ENCODE data around the gene PAPOLG. TPM values are rescaled to one million over a fixed set of nuclear protein-coding genes. Genes with fewer than 3 reads are reported as not detected.

The PAPOLG gene
- total RNA-seq (10 to 100 TPM; 14.1 to 18.4 (median 16.7) TPM), polyA plus RNA-seq (10 to 100 TPM in 1 of 2 donors, 1 to 10 TPM in 1; 8.0 to 15.5 TPM)
- long read RNA-seq, donor 1, full-length matches to known transcripts: 3 of 15 reads
- long read RNA-seq, donor 1, partial matches to known transcripts: 9 of 15 reads
- long read RNA-seq, donor 1, other reads (novel, unspliced or antisense): 3 of 15 reads
- long read RNA-seq, donor 2, full-length matches to known transcripts: 2 of 2 reads
- long read RNA-seq, donor 2, partial matches to known transcripts: 0 of 2 reads
- long read RNA-seq, donor 2, other reads (novel, unspliced or antisense): 0 of 2 reads
- long read RNA-seq, donor 3, full-length matches to known transcripts: 5 of 12 reads
- long read RNA-seq, donor 3, partial matches to known transcripts: 3 of 12 reads
- long read RNA-seq, donor 3, other reads (novel, unspliced or antisense): 4 of 12 reads

- 0 to 1% (median 0%) methylated on average over 58 of the region's 58 CpGs for WGBS, 3 donors
- H3K36me3 ChIP-seq: no peaks in the 10 kb centered on the region
- intact Hi-C loops (cut with DNase I): no loop called here
- DNase-seq: peak; percentile 93 to 96 (median 96)
- H3K27me3 ChIP-seq: no peaks in the 10 kb centered on the region
- no peaks in the 10 kb centered on the region for H3K9me3 ChIP-seq
- peak; percentile 59 for TF ChIP-seq POLR2A (IDR thresholded peaks at IDR 0.05)
- no peak for TF ChIP-seq CTCF (IDR thresholded peaks at IDR 0.05)
- no peak for TF ChIP-seq EP300 (IDR thresholded peaks at IDR 0.05)
- peak within 1 kb of the TSS; percentile 77 to 83 for H3K27ac ChIP-seq
- peaks cover 4% of the 10 kb centered on the region for H3K4me1 ChIP-seq (ENCODE audit: insufficient read depth)
- H3K4me3 ChIP-seq: peak within 1 kb of the TSS; percentile 91
Observed at GRCh38 chr2:60756097-60757087, at the start of gene PAPOLG. TSS of gene PAPOLG (plus strand) at chr2:60756268. CDS start at chr2:60756479, 211 bp downstream.

- Histone ChIP-seq H3K4me1 (ENCODE audit: insufficient read depth) (no peaks in the 10 kb centered on the region), H3K9me3 (no peaks in the 10 kb centered on the region), H3K4me3 (no peak overlapping the region), H3K27me3 (no peaks in the 10 kb centered on the region), H3K36me3 (no peaks in the 10 kb centered on the region), H3K27ac (no peak overlapping the region)
- DNase-seq: no peak
- WGBS, 3 donors: 40 to 50% (median 46%) methylated on average over 11 of the region's 11 CpGs
- intact Hi-C loops (cut with DNase I): loop anchor here in 3 of 4 donors (5.0 kb wide), 2 partner anchors 289 to 294 kb away; no protein-coding TSS in a partner anchor
- peak in 2 of 3 donors; percentile 61 to 63 for TF ChIP-seq CTCF (IDR thresholded peaks at IDR 0.05)
- TF ChIP-seq POLR2A (IDR thresholded peaks at IDR 0.05): no peak
- no peak for TF ChIP-seq EP300 (IDR thresholded peaks at IDR 0.05)
Observed at GRCh38 chr2:60707750-60708371, 48.2 kb upstream of the PAPOLG start.

GRCh38 chr2:60708630-60709320 is 47.3 kb upstream of the PAPOLG start:
- no peaks in the 10 kb centered on the region for H3K9me3 ChIP-seq
- 79 to 94% (median 93%) methylated on average over 7 of the region's 7 CpGs for WGBS, 3 donors
- intact Hi-C loops (cut with DNase I): loop anchor here in 3 of 4 donors (5.0 kb wide), 2 partner anchors 289 to 294 kb away; no protein-coding TSS in a partner anchor
- no peak overlapping the region for H3K27ac ChIP-seq
- H3K4me1 ChIP-seq (ENCODE audit: insufficient read depth): no peaks in the 10 kb centered on the region
- no peak overlapping the region for H3K4me3 ChIP-seq
- no peak for DNase-seq
- H3K36me3 ChIP-seq: no peaks in the 10 kb centered on the region
- TF ChIP-seq POLR2A (IDR thresholded peaks at IDR 0.05) (no peak), CTCF (IDR thresholded peaks at IDR 0.05) (no peak), EP300 (IDR thresholded peaks at IDR 0.05) (no peak)
- H3K27me3 ChIP-seq: no peaks in the 10 kb centered on the region
